A549 (cell line): ENCODE results near the gene ARL1.

Experiments used
- RCOR1 ChIP-seq: fragments of 150-350 bp; IDR thresholded peaks from 2 replicates; pipeline ENCODE4 v1.6.1; 2014; ENCODE audit warnings: antibody characterized with exemption, low read length, low read depth
- TF ChIP-seq, protein P1 (sequence below): fragments of >200 bp; sonication (Bioruptor Twin); formaldehyde crosslinking; IDR thresholded peaks from 3 replicates; pipeline ENCODE4 v1.5.1; 2016

DNA sequence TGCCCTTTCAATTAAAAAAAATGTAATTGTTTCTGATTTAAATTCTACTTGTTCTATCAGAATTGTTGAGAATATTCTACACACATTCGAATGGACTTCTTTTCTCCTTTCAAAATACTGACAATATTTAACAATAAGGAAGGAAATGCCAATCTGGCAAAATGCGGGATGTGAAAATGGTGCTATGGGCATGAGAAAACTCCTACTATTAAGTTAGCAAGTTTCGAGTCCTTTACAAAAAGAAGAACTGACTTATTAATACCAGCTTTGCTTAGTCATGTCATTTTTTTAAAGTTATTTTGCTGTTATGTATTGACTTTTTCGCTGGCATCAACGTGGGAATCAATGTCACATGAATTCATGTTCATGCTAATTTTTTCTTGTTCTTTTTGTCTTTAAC lies 31.7 kb upstream of the ARL1 start:
- TF ChIP-seq, protein P1, sequence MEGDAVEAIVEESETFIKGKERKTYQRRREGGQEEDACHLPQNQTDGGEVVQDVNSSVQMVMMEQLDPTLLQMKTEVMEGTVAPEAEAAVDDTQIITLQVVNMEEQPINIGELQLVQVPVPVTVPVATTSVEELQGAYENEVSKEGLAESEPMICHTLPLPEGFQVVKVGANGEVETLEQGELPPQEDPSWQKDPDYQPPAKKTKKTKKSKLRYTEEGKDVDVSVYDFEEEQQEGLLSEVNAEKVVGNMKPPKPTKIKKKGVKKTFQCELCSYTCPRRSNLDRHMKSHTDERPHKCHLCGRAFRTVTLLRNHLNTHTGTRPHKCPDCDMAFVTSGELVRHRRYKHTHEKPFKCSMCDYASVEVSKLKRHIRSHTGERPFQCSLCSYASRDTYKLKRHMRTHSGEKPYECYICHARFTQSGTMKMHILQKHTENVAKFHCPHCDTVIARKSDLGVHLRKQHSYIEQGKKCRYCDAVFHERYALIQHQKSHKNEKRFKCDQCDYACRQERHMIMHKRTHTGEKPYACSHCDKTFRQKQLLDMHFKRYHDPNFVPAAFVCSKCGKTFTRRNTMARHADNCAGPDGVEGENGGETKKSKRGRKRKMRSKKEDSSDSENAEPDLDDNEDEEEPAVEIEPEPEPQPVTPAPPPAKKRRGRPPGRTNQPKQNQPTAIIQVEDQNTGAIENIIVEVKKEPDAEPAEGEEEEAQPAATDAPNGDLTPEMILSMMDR: no peak
- no peak for TF ChIP-seq RCOR1
